RWPE1 (cell line): ENCODE data around the gene PITPNB.

Experiments
- CTCF ChIA-PET: fragments of 350-600 bp; sonication (Branson Sonifier 250); formaldehyde crosslinking; extraction: SDS; loops from one replicate; lab custom pipeline; 2021; lab: Yijun Ruan, JAX
- POLR2A ChIA-PET: fragments of 400-600 bp; formaldehyde crosslinking; extraction: SDS; loops from one replicate; lab custom pipeline; 2020; ENCODE audit warnings: antibody characterized with exemption; ENCODE audit not compliant: low non-redundant PET; lab: Yijun Ruan, JAX
- DNase-seq: peaks from one replicate; pipeline ENCODE4 v3.0.0; 2012; ENCODE audit warnings: low spot score
- H3K27ac ChIP-seq: fragments of 450-650 bp; 2 replicates; pipeline ENCODE4 v1.5.1; 2017
- TF ChIP-seq, protein P1 (sequence below): fragments of 450-650 bp; conservative IDR thresholded peaks from 2 replicates; pipeline ENCODE4 v1.5.1; 2017; ENCODE audit warnings: low read depth, mild to moderate bottlenecking

PITPNB gene

DNA sequence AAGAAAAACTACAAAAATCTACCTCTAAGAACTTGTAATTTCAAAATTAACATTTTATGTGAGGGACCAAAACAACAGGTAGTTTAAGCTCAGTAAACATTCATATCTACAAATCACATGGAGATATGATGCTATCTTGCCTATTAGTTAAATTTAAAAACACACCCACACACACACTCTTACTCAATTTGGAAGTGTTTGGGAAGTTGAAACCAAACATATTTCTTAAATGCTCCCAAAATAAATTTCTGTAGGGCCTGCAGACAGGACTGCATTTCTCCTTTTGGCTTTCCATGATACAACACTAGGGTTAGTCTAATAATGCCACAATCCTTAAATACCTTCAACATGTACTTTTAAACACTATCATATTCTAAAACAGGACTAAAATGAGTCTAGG, 7.0 kb downstream of the PITPNB start:
- ChIA-PET CTCF (no interaction called here), POLR2A (no interaction called here)
- TF ChIP-seq, protein P1, sequence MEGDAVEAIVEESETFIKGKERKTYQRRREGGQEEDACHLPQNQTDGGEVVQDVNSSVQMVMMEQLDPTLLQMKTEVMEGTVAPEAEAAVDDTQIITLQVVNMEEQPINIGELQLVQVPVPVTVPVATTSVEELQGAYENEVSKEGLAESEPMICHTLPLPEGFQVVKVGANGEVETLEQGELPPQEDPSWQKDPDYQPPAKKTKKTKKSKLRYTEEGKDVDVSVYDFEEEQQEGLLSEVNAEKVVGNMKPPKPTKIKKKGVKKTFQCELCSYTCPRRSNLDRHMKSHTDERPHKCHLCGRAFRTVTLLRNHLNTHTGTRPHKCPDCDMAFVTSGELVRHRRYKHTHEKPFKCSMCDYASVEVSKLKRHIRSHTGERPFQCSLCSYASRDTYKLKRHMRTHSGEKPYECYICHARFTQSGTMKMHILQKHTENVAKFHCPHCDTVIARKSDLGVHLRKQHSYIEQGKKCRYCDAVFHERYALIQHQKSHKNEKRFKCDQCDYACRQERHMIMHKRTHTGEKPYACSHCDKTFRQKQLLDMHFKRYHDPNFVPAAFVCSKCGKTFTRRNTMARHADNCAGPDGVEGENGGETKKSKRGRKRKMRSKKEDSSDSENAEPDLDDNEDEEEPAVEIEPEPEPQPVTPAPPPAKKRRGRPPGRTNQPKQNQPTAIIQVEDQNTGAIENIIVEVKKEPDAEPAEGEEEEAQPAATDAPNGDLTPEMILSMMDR: no peak
- no peak for DNase-seq
- H3K27ac ChIP-seq: no peak overlapping the region

DNA sequence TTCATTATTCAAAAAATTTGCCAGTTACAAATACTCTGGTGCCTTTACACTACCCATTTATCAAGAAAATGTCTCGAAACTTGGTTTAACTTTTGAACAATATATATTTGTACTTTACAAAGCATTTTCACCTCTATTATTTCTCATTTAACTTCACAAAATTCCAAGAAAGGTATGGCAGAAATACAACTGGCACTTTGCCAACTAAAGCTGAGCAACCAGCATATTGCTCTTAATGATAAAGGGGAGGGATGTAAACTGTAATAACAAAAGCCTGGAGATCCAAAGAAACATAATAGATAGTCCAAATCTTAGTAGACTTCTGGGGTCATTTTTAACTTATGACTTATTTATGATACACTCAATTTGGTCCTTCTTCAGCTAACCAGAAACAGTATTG, 7.7 kb downstream of the PITPNB start:
- TF ChIP-seq, protein P1: no peak
- ChIA-PET POLR2A (no interaction called here), CTCF (interaction anchor here (0.6 kb wide), 1 partner anchor 33 kb away, joined by 3 read pairs; no protein-coding TSS in a partner anchor)
- H3K27ac ChIP-seq: no peak overlapping the region
- DNase-seq: no peak

DNA sequence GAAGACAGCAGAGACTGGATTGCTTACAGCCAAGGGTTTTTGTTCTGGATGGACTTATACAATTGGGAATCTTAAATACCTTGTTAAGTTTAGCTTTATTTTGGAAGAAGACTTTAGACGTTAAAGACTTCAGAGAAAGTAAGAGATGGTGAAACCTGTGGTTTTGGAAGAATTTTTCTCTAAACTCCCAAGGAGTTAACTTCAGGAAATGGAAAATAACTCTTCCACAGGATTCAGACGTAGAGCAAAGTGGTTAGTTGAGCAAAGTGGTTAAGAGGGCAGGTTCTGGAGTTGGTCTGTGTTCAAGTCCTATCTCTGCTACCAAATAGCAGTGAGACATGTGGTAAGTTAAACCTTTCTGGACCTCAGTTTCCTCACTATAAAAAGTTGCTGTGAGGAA, 12.8 kb downstream of the PITPNB start:
- ChIA-PET POLR2A (no interaction called here), CTCF (no interaction called here)
- no peak for DNase-seq
- no peak overlapping the region for H3K27ac ChIP-seq
- TF ChIP-seq, protein P1: no peak

DNA sequence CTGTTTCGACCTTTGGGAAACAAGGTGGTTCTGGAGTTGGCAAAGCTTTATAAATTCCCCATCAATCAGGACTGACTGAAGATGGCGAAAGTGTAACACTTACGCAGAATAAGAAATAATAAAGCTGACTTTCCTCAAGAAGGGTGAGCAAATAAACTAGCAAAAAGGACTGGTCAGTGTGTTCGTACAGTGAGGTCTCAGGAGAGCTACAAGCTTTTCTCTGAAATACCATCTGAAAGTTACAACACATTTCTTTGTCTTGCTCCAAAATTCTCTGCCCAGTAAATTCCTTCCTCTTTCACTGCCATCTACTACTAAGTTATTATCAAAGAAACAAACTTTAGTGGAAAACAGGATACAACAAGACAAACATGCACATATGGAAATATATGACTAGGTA, 13.4 kb downstream of the PITPNB start:
- TF ChIP-seq, protein P1: no peak
- ChIA-PET POLR2A (no interaction called here), CTCF (no interaction called here)
- DNase-seq: no peak
- no peak overlapping the region for H3K27ac ChIP-seq

DNA sequence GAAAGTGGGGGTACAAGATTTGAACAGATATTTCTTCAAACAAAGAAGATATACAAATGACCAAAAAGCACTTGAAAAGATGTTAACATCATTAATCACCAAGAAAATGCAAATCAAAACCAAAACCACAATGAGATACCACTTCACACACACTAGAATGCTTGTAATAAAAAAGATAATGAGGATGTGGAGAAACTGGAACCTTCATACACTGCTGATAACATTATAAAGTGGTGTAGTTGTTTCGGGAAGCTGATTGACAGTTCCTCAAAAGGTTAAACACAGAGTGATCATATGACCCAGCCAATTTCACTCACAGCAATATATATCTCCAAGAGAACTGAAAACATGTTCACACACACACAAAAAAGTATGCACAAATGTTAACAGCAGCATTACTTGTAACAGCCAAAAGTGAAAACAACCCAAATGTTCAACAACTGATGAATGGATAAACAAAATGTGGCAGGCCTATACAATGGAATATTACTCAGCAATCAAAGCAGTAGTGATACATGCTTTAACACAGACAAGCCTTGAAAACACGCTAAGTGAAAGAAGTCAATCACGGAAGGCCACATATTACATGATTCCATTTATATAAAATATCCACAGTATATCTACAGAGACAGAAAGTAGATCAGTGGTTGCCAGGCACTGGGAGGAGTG, 15.1 kb downstream of the PITPNB start:
- no peak overlapping the region for H3K27ac ChIP-seq
- TF ChIP-seq, protein P1: no peak
- DNase-seq: no peak
- POLR2A ChIA-PET: no interaction called here
- CTCF ChIA-PET: interaction anchor here (0.6 kb wide), 1 partner anchor 20 kb away, joined by 4 read pairs; no protein-coding TSS in a partner anchor

DNA sequence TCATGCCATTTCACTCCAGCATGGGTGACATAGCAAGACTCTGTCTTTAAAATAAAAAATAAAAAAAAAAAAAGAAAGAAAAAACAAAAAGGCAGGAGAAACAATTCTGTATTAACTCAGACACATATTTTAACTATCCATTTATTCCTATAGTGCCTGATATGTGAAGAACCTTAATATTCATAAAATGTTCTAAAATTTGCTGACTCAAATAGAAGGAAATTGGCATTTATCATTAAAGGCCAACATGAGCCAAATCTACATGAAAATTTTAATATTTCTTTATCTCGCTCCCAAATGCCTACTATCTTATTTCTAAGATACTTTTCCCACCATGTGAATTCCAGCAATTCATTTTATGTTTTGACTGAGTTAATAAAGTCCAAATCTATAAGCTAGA, 18.9 kb downstream of the PITPNB start:
- ChIA-PET CTCF (interaction anchor here (0.7 kb wide), 1 partner anchor 10 kb away, joined by 6 read pairs; no protein-coding TSS in a partner anchor), POLR2A (no interaction called here)
- H3K27ac ChIP-seq: no peak overlapping the region
- TF ChIP-seq, protein P1: no peak
- no peak for DNase-seq
